Osteoblast (primary cell): ENCODE data around the gene CSMD2. TPM values are rescaled to one million over a fixed set of nuclear protein-coding genes. Genes with fewer than 3 reads are reported as not detected.

Experiments
- DNase-seq: peaks from one replicate; pipeline ENCODE4 v3.0.0; 2011; ENCODE audit warnings: low spot score, mixed read lengths; ENCODE audit not compliant: insufficient read length; ENCODE audit errors: missing footprints
- H2AFZ ChIP-seq: 2 replicates; pipeline ENCODE4 v1.6.0; 2011; ENCODE audit warnings: mild to moderate bottlenecking, low read length
- H3K27ac ChIP-seq: 2 replicates; pipeline ENCODE4 v1.5.1; 2011; ENCODE audit warnings: mild to moderate bottlenecking, low read depth, low read length, moderate library complexity
- H3K27me3 ChIP-seq: 2 replicates; pipeline ENCODE4 v1.6.0; 2012; ENCODE audit warnings: mild to moderate bottlenecking, control low read depth, inconsistent platforms, low read length, moderate library complexity; ENCODE audit not compliant: insufficient read depth
- H3K36me3 ChIP-seq: 2 replicates; pipeline ENCODE4 v1.5.1; 2011; ENCODE audit warnings: mild to moderate bottlenecking, low read length, control low read depth, moderate library complexity; ENCODE audit not compliant: insufficient read depth
- H3K4me1 ChIP-seq: 2 replicates; pipeline ENCODE4 v1.5.1; 2011; ENCODE audit warnings: mild to moderate bottlenecking, low read length, control low read depth, moderate library complexity; ENCODE audit not compliant: insufficient read depth
- H3K4me2 ChIP-seq: 2 replicates; pipeline ENCODE4 v1.6.0; 2011; ENCODE audit warnings: mild to moderate bottlenecking, low read length; ENCODE audit not compliant: insufficient read depth
- H3K4me3 ChIP-seq: fragments of 200-600 bp; sonication (generic); 3 replicates; pipeline ENCODE4 v1.5.1; 2012; ENCODE audit warnings: mild to moderate bottlenecking, low read length, inconsistent platforms; ENCODE audit not compliant: insufficient read depth
- H3K79me2 ChIP-seq: 2 replicates; pipeline ENCODE4 v1.6.0; 2012; ENCODE audit warnings: mild to moderate bottlenecking, low read length, control low read depth, inconsistent platforms; ENCODE audit not compliant: insufficient read depth
- H3K9me3 ChIP-seq: 2 replicates; pipeline ENCODE4 v1.5.1; 2011; ENCODE audit warnings: low read depth, low read length, control low read depth
- H4K20me1 ChIP-seq: 2 replicates; pipeline ENCODE4 v1.6.0; 2012; ENCODE audit warnings: mild to moderate bottlenecking, low read length, control low read depth; ENCODE audit not compliant: insufficient read depth
- total RNA-seq: library from RNA; depleted of rRNA; stranded (reverse); fragments of >200 nt; gene quantifications from 2 replicates; pipeline ENCODE4 v1.2.3, GENCODE V29; 2012
- TF ChIP-seq, protein P1 (sequence below): IDR thresholded peaks from 2 replicates; pipeline ENCODE4 v1.5.1; 2011; ENCODE audit warnings: mild to moderate bottlenecking, low read depth, low read length, moderate library complexity; ENCODE audit errors: extremely low read depth

CSMD2 gene
- total RNA-seq, 1 donor = 0.36 TPM

DNA sequence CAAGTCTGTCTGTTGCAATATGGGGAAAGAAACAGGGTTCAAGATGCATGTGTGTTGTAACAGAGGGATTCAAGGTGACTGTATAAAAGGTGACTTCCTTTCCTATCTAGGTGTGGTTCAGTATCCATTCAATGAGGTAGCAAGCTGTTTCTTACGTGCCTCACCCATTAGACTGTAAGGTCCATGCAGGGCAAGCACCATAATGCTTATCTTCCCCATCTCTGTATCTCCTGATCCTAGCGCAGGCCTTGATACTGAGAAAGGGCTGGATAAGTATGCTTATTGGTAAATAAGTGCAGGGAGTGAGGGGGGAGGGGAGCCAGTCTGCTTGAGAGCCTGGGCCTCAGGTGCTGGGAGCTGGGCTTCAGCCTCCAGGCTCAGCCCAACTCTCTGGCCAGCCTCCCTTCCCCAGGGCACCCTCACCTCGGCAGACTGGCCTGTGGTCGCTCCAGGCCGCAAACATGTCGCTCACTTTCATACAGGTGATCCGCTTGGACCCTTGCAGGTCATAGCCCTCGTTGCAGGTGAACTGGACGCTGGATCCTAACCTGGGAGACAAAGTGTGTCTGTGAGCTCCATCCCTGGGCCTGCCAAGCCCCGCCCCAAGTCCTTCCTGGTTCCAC lies 345.6 kb downstream of the CSMD2 start:
- H3K9me3 ChIP-seq = no peaks in the 10 kb centered on the region
- H3K4me2 ChIP-seq = no peak overlapping the region
- no peak overlapping the region for H3K4me3 ChIP-seq
- H3K79me2 ChIP-seq = no peaks in the 10 kb centered on the region
- no peak overlapping the region for H3K27ac ChIP-seq
- TF ChIP-seq, protein P1, sequence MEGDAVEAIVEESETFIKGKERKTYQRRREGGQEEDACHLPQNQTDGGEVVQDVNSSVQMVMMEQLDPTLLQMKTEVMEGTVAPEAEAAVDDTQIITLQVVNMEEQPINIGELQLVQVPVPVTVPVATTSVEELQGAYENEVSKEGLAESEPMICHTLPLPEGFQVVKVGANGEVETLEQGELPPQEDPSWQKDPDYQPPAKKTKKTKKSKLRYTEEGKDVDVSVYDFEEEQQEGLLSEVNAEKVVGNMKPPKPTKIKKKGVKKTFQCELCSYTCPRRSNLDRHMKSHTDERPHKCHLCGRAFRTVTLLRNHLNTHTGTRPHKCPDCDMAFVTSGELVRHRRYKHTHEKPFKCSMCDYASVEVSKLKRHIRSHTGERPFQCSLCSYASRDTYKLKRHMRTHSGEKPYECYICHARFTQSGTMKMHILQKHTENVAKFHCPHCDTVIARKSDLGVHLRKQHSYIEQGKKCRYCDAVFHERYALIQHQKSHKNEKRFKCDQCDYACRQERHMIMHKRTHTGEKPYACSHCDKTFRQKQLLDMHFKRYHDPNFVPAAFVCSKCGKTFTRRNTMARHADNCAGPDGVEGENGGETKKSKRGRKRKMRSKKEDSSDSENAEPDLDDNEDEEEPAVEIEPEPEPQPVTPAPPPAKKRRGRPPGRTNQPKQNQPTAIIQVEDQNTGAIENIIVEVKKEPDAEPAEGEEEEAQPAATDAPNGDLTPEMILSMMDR = no peak
- H2AFZ ChIP-seq = no peak overlapping the region
- H3K4me1 ChIP-seq = no peaks in the 10 kb centered on the region
- H3K27me3 ChIP-seq = no peaks in the 10 kb centered on the region
- no peak for DNase-seq
- no peaks in the 10 kb centered on the region for H4K20me1 ChIP-seq
- H3K36me3 ChIP-seq = no peaks in the 10 kb centered on the region

DNA sequence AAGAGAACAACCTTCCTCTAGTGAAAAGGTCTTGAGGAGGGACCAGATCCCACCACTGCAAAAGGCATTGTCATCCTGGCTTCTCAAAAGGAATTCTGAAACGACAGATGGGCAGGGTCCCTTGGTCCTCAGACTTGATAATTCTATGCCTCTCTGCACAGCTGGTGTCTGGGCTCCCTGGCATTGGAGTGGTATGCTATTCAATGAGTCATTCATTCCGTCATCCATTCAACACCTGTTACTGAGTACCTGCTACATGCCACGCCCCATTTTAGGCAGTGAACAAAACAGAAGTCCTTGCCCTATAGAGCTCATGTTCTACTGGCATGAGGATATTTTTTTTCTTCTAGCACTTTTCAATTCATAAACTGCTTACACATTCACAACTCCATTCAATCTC lies 347.0 kb downstream of the CSMD2 start:
- DNase-seq = no peak
- TF ChIP-seq, protein P1 = no peak

DNA sequence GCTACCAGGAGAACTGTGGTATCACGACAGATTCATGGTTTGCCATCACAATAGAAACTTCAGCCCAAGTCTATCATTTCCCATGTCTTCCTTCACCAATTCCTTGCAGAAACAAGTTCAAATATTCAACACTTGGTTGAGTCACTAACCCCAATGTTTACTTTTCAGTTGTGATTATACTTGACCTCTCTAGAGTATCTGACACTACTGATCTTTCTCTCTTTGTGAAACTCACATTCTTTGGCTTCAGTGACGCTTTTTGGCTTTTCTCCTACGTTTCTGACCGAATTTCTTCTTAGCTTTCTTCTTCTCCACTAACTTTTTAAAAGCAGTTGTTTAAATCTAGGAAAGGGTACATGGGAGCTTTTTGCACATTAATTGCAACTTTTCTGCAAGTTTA lies 350.0 kb downstream of the CSMD2 start:
- Histone ChIP-seq H3K27me3 (no peaks in the 10 kb centered on the region), H3K79me2 (no peaks in the 10 kb centered on the region), H3K9me3 (no peaks in the 10 kb centered on the region), H3K4me2 (no peak overlapping the region), H3K27ac (no peak overlapping the region), H2AFZ (no peak overlapping the region), H4K20me1 (no peaks in the 10 kb centered on the region), H3K36me3 (no peaks in the 10 kb centered on the region), H3K4me3 (no peak overlapping the region), H3K4me1 (no peaks in the 10 kb centered on the region)
- no peak for DNase-seq
- TF ChIP-seq, protein P1 = no peak

More for the DNA sequence above, 347.0 kb downstream of the CSMD2 start:
- Histone ChIP-seq H3K79me2 (no peaks in the 10 kb centered on the region), H3K27ac (no peak overlapping the region), H3K27me3 (no peaks in the 10 kb centered on the region), H2AFZ (no peak overlapping the region), H4K20me1 (no peaks in the 10 kb centered on the region), H3K36me3 (no peaks in the 10 kb centered on the region), H3K4me1 (no peaks in the 10 kb centered on the region), H3K9me3 (no peaks in the 10 kb centered on the region), H3K4me3 (no peak overlapping the region), H3K4me2 (no peak overlapping the region)

DNA sequence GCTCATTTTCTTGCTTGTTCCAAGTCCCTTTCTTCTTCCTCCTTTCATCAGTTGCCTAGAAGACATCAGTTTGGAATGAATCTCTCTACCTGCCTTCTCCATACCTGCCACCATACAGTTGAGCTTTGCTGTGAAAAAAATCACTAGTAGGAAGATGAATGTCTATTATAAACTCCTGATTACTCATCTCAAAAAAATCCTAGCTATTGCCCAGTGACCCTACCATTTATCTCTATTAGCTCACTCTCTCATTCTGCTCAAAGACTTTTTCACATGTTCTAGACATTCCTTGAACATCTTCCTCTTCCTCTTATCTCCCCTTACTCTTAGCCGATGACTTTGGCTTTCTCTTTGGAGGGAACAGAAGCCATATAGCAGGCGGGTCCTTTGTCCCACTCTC lies 350.9 kb downstream of the CSMD2 start:
- H3K79me2 ChIP-seq = no peaks in the 10 kb centered on the region
- H3K4me3 ChIP-seq = no peak overlapping the region
- no peaks in the 10 kb centered on the region for H3K9me3 ChIP-seq
- DNase-seq = no peak
- no peaks in the 10 kb centered on the region for H3K36me3 ChIP-seq
- H3K4me2 ChIP-seq = no peak overlapping the region
- no peak overlapping the region for H2AFZ ChIP-seq
- no peaks in the 10 kb centered on the region for H4K20me1 ChIP-seq
- H3K27me3 ChIP-seq = no peaks in the 10 kb centered on the region
- no peaks in the 10 kb centered on the region for H3K4me1 ChIP-seq
- TF ChIP-seq, protein P1 = no peak
- no peak overlapping the region for H3K27ac ChIP-seq
